HG03558 (cell line): ENCODE measurements around the gene IL32.

ENCODE experiments used
- ATAC-seq: cut with Tn5 transposase; IDR thresholded peaks from one replicate; pipeline ENCODE4 v1.9.1; 2021; ENCODE audit warnings: moderate number of reproducible peaks; ENCODE audit not compliant: unreplicated experiment; ENCODE audit errors: extremely low read depth

The IL32 gene

GRCh38 chr16:3027489-3027795, 38.0 kb upstream of the IL32 start:
- ATAC-seq, result no peak

GRCh38 chr16:3027983-3028715, 37.3 kb upstream of the IL32 start:
- ATAC-seq, result no peak

- no peak for ATAC-seq
These were observed 36.6 kb upstream of the IL32 start for GRCh38 chr16:3028716-3029319.

- no peak for ATAC-seq
These were observed 35.8 kb upstream of the IL32 start for GRCh38 chr16:3029491-3030221.

- no peak for ATAC-seq
These were observed 34.9 kb upstream of the IL32 start for GRCh38 chr16:3030222-3031212.

- no peak for ATAC-seq
These were observed 32.8 kb upstream of the IL32 start for GRCh38 chr16:3032624-3033023.

GRCh38 chr16:3035289-3035971, 30.0 kb upstream of the IL32 start:
- no peak for ATAC-seq

- no peak for ATAC-seq
These were observed 29.3 kb upstream of the IL32 start for GRCh38 chr16:3035972-3036725.

GRCh38 chr16:3036726-3037315, 28.6 kb upstream of the IL32 start, which contains the start of gene BICDL2:
Gene BICDL2 (minus strand): TSS chr16:3036944. CDS start chr16:3035496, 1,448 bp downstream.
- no peak for ATAC-seq

- no peak for ATAC-seq
These were observed 27.2 kb upstream of the IL32 start for GRCh38 chr16:3038256-3038655.

GRCh38 chr16:3038896-3039295, 26.5 kb upstream of the IL32 start:
- no peak for ATAC-seq

- no peak for ATAC-seq
These were observed 23.1 kb upstream of the IL32 start for GRCh38 chr16:3042376-3042775.

GRCh38 chr16:3044708-3045107, 20.7 kb upstream of the IL32 start:
- no peak for ATAC-seq

- no peak for ATAC-seq
These were observed 19.4 kb upstream of the IL32 start, which contains the start of gene MMP25 for GRCh38 chr16:3045758-3046640. Gene MMP25 (plus strand): TSS chr16:3046561. CDS start chr16:3046918, 357 bp downstream.

- ATAC-seq, result no peak
These were observed 18.6 kb upstream of the IL32 start for GRCh38 chr16:3046641-3047386.

GRCh38 chr16:3047387-3047720, 18.1 kb upstream of the IL32 start:
- ATAC-seq, result no peak

- ATAC-seq, result no peak
These were observed 15.4 kb upstream of the IL32 start for GRCh38 chr16:3049921-3050481.
